GM19238 (cell line): ENCODE data around the gene GOLT1B.

Source experiments
- DNase-seq: peaks from one replicate; pipeline ENCODE4 v3.0.0; 2011; ENCODE audit warnings: low spot score; ENCODE audit not compliant: insufficient read length

GOLT1B gene

GRCh38 chr12:21521541-21521940, 20.0 kb downstream of the GOLT1B start:
- DNase-seq: no peak

GRCh38 chr12:21523148-21523547, 21.6 kb downstream of the GOLT1B start:
- DNase-seq: no peak

DNA sequence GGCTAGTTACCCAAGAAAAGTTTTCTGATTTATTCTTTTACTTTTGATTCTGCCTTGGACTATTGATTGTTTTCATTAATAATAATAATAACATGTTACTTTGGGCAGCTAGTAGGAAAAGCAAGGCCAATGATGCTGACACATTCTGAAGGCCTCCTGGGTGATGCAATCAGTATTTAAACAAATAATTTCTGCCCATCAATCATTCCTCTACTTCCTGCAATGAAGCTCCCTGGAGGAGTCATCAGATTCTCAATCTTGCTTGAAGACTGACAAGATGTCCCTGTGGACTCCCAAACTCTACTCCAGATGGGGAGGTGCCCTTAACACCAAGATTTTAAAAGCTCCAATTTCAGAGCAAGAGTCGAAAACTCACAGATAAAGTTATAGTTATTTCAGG, 24.5 kb downstream of the GOLT1B start, which contains the start of gene SPX:
SPX (plus strand) TSS at position 244 of the 400 bp plus-strand sequence. CDS start 177 bp downstream, outside the sequence.
- DNase-seq: no peak

DNA sequence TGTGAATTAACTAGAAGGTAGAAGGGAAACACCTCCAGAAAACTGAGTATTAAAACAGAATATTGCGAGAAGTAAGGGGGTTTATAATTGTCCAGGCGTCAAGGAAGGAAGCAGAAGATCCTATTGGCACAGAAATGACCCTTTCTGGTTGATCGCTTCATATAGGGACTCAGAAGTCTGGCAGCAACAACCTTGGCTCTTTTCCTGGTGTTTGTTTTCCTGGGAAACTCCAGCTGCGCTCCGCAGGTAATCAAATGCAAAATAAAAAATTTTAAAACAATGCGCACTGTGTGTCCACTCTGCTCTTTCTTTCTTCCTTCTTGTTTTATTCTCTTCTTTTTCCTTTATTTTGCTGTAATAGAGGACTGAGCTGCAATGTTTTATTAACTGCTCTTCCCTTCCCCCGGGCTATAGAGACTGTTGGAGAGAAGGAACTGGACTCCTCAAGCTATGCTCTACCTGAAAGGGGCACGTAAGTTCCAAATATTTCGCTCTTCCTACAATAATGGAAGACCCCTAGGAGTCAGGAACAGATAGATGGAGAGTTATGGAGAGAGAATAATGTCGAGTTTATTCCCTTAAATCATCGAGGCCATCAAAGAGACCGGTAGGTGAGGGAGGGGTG, 25.2 kb downstream of the GOLT1B start:
- DNase-seq: no peak

GRCh38 chr12:21527451-21528180, 26.0 kb downstream of the GOLT1B start:
- DNase-seq: peak; percentile 40

GRCh38 chr12:21528953-21529352, 27.4 kb downstream of the GOLT1B start:
- DNase-seq: no peak

DNA sequence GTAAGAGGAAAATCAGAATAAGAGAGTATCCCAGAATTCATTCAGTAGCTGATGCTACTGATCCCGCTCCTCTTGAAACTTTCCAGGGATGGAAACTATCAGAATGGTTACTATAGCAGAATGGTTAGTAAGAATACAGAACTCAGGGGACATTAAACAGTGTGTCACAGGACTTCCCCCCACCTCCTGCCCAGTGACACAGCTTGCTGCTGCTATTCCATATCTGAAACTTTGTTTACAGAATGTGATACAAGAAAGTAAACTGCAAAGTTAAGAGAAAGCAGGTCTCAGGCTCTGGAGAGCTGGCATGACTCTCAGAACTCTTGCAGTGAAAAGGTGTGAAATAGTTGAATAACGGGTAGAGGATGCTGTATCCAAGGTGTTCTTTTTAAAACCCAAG, 27.9 kb downstream of the GOLT1B start:
- no peak for DNase-seq

DNA sequence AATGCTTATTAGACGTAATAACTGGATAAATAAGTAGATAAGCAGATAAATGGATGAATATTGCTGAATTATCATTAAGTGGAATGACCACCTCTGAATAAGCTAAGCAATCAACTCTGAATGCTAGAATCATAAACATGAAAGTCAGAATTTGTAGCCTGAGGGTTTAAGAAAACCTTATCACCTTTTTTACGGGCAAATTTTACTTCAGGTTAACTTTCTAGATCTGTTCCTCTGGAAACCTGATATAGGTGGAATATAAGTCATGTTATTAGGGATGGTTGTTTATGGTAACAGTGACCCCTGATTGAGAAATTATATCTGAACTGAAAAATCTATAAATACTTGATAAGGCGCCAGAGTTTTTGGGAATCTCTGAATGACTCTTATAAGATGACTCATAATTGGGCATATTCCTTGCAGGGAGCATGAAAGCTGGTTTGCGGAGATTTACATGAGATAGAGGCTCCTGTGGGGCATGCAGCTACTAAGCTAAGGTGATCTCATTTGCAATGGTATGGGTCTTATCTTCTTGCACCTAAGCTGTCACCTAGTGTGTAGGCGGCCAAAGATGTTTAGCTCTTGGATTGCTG, 36.6 kb downstream of the GOLT1B start:
- no peak for DNase-seq

DNA sequence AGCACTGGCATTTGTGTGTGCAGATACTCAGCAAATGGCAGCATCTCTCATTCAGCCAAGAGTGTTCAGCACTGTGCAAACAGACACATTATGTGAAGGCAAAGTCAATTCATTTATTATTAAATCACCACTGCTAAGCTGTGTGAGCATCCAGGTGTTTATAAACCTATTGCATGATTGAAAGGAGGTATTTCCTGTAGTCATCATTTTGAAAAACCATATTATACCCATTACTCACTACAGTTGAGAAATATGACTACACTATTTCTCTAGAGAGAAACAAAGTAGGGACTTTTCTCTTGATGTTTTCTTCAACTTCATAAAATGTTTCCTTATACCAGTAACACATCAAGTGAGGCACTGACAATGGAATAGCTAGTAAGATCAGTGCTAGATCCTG, 38.2 kb downstream of the GOLT1B start:
- DNase-seq: no peak

GRCh38 chr12:21541773-21542172, 40.2 kb downstream of the GOLT1B start:
- no peak for DNase-seq

- no peak for DNase-seq
Measured at GRCh38 chr12:21542403-21542802, 40.8 kb downstream of the GOLT1B start.

- no peak for DNase-seq
Measured at GRCh38 chr12:21543151-21543550, 41.6 kb downstream of the GOLT1B start.

DNA sequence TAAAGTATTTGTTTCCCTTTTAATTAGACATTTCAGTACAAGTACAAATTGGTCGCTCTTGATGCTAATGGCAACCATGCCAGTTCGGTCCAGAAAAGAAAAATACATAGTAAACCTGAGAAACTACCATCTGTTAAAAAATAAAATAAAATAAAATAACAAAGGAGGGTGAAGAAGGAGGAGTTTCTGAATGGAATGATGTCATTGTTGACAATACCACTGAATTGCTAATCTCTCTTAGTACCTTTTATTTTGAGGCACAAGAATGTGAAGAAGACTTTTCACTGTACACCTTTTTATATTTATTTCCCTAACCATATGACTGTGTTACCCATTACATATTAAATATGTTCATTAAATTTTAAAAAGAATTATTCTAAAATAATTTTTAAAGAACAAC, 44.0 kb downstream of the GOLT1B start:
- no peak for DNase-seq

DNA sequence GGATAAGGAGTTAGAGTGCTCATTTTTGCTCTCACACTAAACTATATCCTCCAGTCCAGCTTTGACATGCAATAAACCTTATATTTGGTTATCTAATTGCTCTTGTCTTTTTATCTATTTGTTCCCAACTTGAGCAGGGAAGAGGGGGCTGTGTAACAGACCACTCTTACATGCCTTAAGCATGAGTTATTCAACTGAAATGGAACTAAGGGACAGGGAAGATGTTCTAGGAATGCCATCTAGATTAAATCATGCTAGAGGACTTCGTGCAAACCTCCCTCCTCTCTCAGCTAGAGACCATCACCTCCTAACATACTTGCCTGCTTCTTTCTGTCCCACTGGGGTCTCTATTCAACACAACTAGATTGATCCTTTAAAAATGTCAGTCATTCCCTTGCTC, 45.1 kb downstream of the GOLT1B start:
- no peak for DNase-seq

DNA sequence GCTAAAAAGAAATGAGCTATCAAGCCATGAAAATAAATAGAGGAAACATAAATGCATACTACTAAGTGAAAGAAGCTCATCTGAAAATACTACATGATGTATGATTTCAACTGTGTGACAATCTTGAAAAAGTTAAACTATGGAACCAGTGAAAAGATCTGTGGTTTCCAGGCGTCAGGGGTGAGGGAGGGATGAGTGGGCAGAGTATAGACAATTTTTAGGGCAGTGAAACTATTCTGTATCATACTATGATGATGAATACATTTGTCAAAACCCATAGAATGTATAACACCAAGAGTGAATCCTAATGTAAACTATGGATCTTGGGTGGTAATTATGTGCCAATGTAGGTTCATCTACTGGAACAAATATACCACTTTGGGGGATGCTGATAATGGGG, 45.8 kb downstream of the GOLT1B start:
- no peak for DNase-seq

DNA sequence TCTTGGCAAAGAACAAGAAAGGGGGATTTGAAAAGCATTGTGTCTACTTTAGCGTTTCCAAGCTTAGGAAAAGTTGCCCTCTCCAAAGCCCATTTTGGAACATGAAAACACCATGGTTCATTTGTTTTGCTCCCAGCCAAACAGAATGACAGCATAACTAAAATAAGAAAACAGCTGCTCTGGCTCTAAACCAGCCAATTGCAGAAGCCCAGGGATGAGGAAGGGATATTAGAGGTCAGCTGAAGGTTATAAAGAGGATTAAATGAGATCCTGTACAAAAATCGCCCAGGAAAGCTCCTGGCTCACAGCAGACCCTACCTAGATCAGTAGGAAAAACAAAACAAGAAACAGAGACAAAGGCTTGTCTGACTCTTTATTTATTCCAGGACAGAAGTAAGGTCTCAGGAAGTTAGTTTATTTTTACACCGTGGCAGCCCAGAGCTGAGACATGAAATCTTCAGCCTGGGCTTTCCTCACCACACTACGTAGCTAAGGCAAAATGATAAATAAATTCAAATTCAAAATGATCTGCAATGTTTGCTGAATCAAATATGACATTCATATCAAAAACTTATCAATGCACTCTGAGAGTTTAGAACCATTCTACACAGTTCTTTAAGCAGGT, 50.4 kb downstream of the GOLT1B start:
- DNase-seq: no peak

GRCh38 chr12:21552635-21553328, 51.2 kb downstream of the GOLT1B start:
- DNase-seq: no peak

GRCh38 chr12:21553329-21553675, 51.7 kb downstream of the GOLT1B start:
- no peak for DNase-seq

DNA sequence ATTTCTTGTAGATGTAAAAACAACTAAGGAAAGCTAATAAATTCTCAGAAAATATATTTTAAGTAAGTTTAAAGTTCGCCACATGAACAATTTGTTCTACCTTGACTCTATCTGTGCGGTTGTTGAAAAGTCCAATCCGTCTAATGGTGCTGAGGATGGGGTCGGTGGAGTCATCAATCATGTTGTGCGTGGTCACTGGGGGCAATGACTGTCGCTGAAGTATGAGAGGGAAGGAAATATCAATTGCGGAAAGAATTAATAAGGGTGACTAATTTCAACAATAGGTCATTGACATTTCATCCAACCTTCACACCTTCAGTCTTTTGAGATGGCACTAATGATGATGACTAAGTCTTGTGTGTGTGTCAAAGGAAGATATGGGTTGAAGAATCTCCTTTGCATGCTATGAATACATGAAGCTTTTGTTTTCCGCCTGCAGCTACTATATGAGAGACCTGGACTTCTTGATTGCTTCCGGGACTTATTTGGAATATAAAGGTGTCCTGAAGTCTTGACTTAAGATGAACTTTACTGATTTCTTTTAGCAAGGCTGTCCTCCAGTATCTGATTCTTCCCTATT, 56.6 kb downstream of the GOLT1B start:
- DNase-seq: no peak

- no peak for DNase-seq
Measured at GRCh38 chr12:21559855-21560569, 58.4 kb downstream of the GOLT1B start.

DNA sequence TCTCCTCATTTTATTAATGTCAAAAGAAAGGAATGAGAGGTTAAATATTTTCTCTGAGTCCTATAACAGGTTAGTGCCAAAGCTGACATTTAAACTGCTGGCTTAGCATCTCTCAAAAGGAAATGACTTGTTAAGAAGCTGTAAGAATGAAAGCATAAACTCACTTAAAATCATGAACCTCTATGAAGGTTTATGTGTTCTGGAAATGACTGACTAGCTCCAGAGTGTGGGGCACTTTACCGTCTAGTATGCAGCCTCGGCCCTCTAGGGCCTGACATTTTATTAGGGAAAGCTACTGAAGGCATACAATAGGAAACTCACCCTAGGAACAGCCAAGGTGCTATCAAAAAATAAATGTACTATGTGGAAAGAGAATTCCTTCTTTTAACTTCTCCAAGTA, 59.6 kb downstream of the GOLT1B start:
- no peak for DNase-seq
